Measurements from ENCODE around the gene CDC6.

- TF ChIP-seq CTCF (IDR thresholded peaks at IDR 0.05) (no peak), POLR2A (IDR thresholded peaks at IDR 0.05) (no peak)
These were observed 36.0 kb downstream of the CDC6 start for GRCh38 chr17:40323391-40324381.
